Right lobe of liver (tissue), 6 donors: ENCODE data around the gene SLC25A52. TPM values are rescaled to one million over a fixed set of nuclear protein-coding genes. Genes with fewer than 3 reads are reported as not detected.

Experiments used
- ATAC-seq, 4 donors: fragments of 200-7000 bp; cut with Tn5 transposase; one replicate each; pipeline ENCODE4 v1.9.1; 2020; ENCODE audit warnings: mild to moderate bottlenecking in 4 of 4, moderate library complexity in 4 of 4
- DNase-seq, 3 donors: peaks; one replicate each; pipeline ENCODE4 v3.0.0-alpha.2; 2020
- H3K27ac ChIP-seq, 3 donors: fragments of 200-600 bp; one replicate each; pipeline ENCODE4 v1.8.0; 2022
- H3K27me3 ChIP-seq, 2 donors: fragments of 200-600 bp; one replicate each; pipeline ENCODE4 v1.8.0; 2022
- H3K36me3 ChIP-seq, 4 donors: fragments of 200-600 bp; sonication (generic) in 1 of 4; one replicate each; pipeline versions ENCODE4 v1.5.1 to v1.8.0; 2017 to 2022; ENCODE audit warnings: control low read depth in 1 of 4
- H3K4me1 ChIP-seq, 4 donors: fragments of 200-600 bp; sonication (generic) in 1 of 4; one replicate each; pipeline versions ENCODE4 v1.5.1 to v1.8.0; 2017 to 2022; ENCODE audit warnings: control low read depth in 1 of 4
- H3K4me3 ChIP-seq, 3 donors: fragments of 200-600 bp; one replicate each; pipeline ENCODE4 v1.8.0; 2022
- H3K9me3 ChIP-seq, 4 donors: fragments of 200-600 bp; sonication (generic) in 1 of 4; one replicate each; pipeline versions ENCODE4 v1.5.1 to v1.8.0; 2017 to 2022; ENCODE audit warnings: control low read depth in 1 of 4
- CTCF ChIP-seq, 4 donors: fragments of 200-600 bp in 3 of 4; fragments of 450-650 bp in 1 of 4; IDR thresholded peaks; one replicate each; pipeline versions ENCODE4 v1.5.1 to v1.8.0; 2016 to 2022; ENCODE audit warnings: antibody characterized with exemption in 4 of 4, mild to moderate bottlenecking in 2 of 4
- POLR2A ChIP-seq: fragments of 450-650 bp; IDR thresholded peaks from one replicate; pipeline ENCODE4 v1.6.1; 2017; ENCODE audit warnings: antibody characterized with exemption, mild to moderate bottlenecking
- WGBS: methylation state at CpG from one replicate; pipeline ENCODE4 v1.1.6; 2018; ENCODE audit warnings: low coverage, low lambda C conversion rate; ENCODE audit not compliant: insufficient coverage; ENCODE audit errors: missing lambda C conversion rate; 5-methylcytosine and 5-hydroxymethylcytosine counted together
- intact Hi-C, 2 donors: fragments of 100-400 bp; cut with DNase I; formaldehyde crosslinking; loops; one replicate each; pipeline versions ENCODE4 v1.11.2 to v1.14.1; 2022
- total RNA-seq, 6 experiments: library from RNA; depleted of rRNA in 2 of 6; stranded (reverse); fragments of >200 nt in 2 of 6; fragmentation: NEBNext Ultra II Directional in 3 of 6; extraction: Animal tissue kit (Norgen Biotek cat#: 25700) in 3 of 6; gene quantifications; one replicate each; pipeline versions ENCODE4 v1.1.0 to v1.2.4, GENCODE V29; 2016 to 2023
- donor health status: DM: no; HTN: yes; CAD: no.
- donor health status: DM: no; HTN: no; CAD: no.
- donor health status: DM: no; HTN: no; CAD: no.
- donor health status: DM: no; HTN: yes; CAD: no.
- donor health status: DM: no; HTN: yes; CAD: no.

SLC25A52 gene
- total RNA-seq, 6 experiments from 2014 or later: not detected

GRCh38 chr18:31795747-31796146 is 35.1 kb upstream of the SLC25A52 start:
- 82% methylated on average over 2 of the region's 2 CpGs for WGBS
- TF ChIP-seq POLR2A (no peak), CTCF (IDR thresholded peaks at IDR 0.05) (no peak)

GRCh38 chr18:31793531-31793930 is 32.9 kb upstream of the SLC25A52 start:
- no peaks in the 10 kb centered on the region for H3K9me3 ChIP-seq
- no peaks in the 10 kb centered on the region for H3K27me3 ChIP-seq
- H3K36me3 ChIP-seq: no peaks in the 10 kb centered on the region
- DNase-seq: no peak
- H3K4me3 ChIP-seq: no peak overlapping the region
- peaks cover 0 to 31% (median 11%) of the 10 kb centered on the region in 4 donors for H3K4me1 ChIP-seq
- peak overlapping the region in 1 of 3 donors; percentile 69 for H3K27ac ChIP-seq
- ATAC-seq: no peak
- TF ChIP-seq POLR2A (no peak), CTCF (IDR thresholded peaks at IDR 0.05) (no peak)
- intact Hi-C loops: no loop called here

More at GRCh38 chr18:31795747-31796146, 35.1 kb upstream of the SLC25A52 start:
- intact Hi-C loops: no loop called here
- ATAC-seq: no peak
- no peak for DNase-seq
- no peaks in the 10 kb centered on the region for H3K36me3 ChIP-seq
- no peak overlapping the region for H3K27ac ChIP-seq
- H3K9me3 ChIP-seq: no peaks in the 10 kb centered on the region
- H3K4me1 ChIP-seq: peaks cover 0 to 38% (median 12%) of the 10 kb centered on the region in 4 donors
- no peak overlapping the region for H3K4me3 ChIP-seq
- no peaks in the 10 kb centered on the region for H3K27me3 ChIP-seq

GRCh38 chr18:31792580-31792911 is 31.9 kb upstream of the SLC25A52 start:
- TF ChIP-seq POLR2A (no peak), CTCF (IDR thresholded peaks at IDR 0.05) (no peak)
- WGBS: 31% methylated on average over 2 of the region's 2 CpGs
- H3K4me1 ChIP-seq: peaks cover 0 to 25% (median 11%) of the 10 kb centered on the region in 4 donors
- H3K27ac ChIP-seq: peak overlapping the region; percentile 29 to 69 (median 42)
- H3K9me3 ChIP-seq: no peaks in the 10 kb centered on the region
- DNase-seq (no peak), ATAC-seq (peak; percentile 92 to 95 (median 92))
- no peaks in the 10 kb centered on the region for H3K27me3 ChIP-seq
- intact Hi-C loops: no loop called here
- H3K36me3 ChIP-seq: no peaks in the 10 kb centered on the region
- H3K4me3 ChIP-seq: no peak overlapping the region

GRCh38 chr18:31791817-31792579 is 31.3 kb upstream of the SLC25A52 start:
- ATAC-seq: peak in 3 of 4 donors; percentile 29 to 45 (median 37)
- Histone ChIP-seq H3K9me3 (no peaks in the 10 kb centered on the region), H3K27ac (peak overlapping the region in 2 of 3 donors; percentile 25 to 56), H3K4me1 (peaks cover 0 to 25% (median 11%) of the 10 kb centered on the region in 4 donors), H3K4me3 (no peak overlapping the region), H3K27me3 (no peaks in the 10 kb centered on the region), H3K36me3 (no peaks in the 10 kb centered on the region)
- DNase-seq: no peak
- WGBS: 64% methylated on average over 3 of the region's 6 CpGs
- intact Hi-C loops: no loop called here
- TF ChIP-seq POLR2A: no peak
- TF ChIP-seq CTCF (IDR thresholded peaks at IDR 0.05): no peak
